SK-N-SH (cell line): ENCODE measurements around the gene SLC22A17.

Experiments
- CTCF ChIP-seq: fragments of 200-600 bp; sonication (generic); IDR thresholded peaks from 2 replicates; pipeline ENCODE4 v1.6.1; 2017; ENCODE audit warnings: antibody characterized with exemption, mild to moderate bottlenecking, moderate library complexity
- EP300 ChIP-seq, 2 experiments: IDR thresholded peaks; 2 replicates each; pipeline versions ENCODE4 v1.4.0 to v1.6.1; 2012; ENCODE audit warnings: borderline replicate concordance in 1 of 2, low read depth in 1 of 2, low read length in 1 of 2
- MAX ChIP-seq: IDR thresholded peaks from 2 replicates; pipeline ENCODE4 v1.4.0; 2012; ENCODE audit warnings: low read depth
- SIN3A ChIP-seq: IDR thresholded peaks from 2 replicates; pipeline ENCODE4 v1.6.1; 2012; ENCODE audit warnings: low read depth, mild to moderate bottlenecking, low read length, moderate library complexity, borderline replicate concordance
- TCF12 ChIP-seq: IDR thresholded peaks from 2 replicates; pipeline ENCODE4 v1.4.0; 2012

DNA sequence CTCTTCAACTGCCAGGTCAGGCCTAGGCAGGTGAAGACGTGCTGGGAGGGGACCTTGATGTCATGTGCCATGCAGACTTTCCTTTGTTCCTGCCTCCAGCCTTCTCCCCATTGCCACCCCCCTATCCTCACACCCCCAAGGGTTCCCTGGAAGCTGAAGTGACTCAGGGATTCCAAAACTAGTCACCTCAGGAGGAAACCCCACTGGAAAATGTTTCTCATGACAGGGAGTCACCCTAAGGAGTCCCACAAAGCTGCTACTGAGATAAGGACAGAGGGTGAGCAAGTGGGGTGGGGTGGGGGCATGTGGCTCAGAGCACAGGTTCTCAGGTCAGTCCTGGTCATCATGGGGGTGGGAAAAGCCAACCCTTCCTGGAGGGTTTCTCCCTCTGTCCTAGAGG is 17.5 kb upstream of the SLC22A17 start:
- TF ChIP-seq SIN3A (no peak), EP300 (IDR thresholded peaks at IDR 0.05; ENCODE audit: borderline replicate concordance in 1 of 2, low read depth in 1 of 2, low read length in 1 of 2) (no peak), TCF12 (no peak), CTCF (no peak), MAX (no peak)
